ENCODE data around the gene SNX6.
"Not testable (repeated sequence)": the region's sequence is repeated elsewhere in the genome, so short reads cannot be mapped to it uniquely, and the experiment has no call there.

SNX6 gene

GRCh38 chr14:34548472-34548981 lies 81.4 kb downstream of the SNX6 start:
- no peak overlapping the region for H3K4me3 ChIP-seq (ENCODE audit: control insufficient read depth, low read depth, low read length)
- no peak for DNase-seq (ENCODE audit: low read depth)

DNA sequence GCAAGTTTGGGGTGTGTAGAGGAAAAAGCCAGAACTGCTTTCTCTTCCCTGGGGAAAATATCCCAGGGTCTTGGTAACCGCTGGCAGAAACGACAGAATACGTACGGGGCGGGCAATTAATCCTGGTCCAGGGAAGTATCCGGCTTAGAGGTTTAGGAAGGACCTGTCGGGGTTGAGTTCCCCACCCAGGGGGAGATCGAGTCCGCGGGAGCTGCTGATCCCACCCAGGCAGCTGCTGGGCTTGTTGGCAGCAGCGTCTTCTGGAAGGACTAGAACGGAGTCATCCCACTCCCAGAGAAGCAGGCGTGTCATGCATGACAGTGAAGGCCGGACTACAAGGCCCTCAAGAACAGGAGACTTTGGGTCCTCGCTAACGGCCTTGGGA lies 82.8 kb downstream of the SNX6 start:
- not testable (repeated sequence) for DNase-seq (ENCODE audit: low read depth); H3K4me3 ChIP-seq (ENCODE audit: control insufficient read depth, low read depth, low read length)

More at GRCh38 chr14:34548472-34548981, 81.4 kb downstream of the SNX6 start:
- no peak for TF ChIP-seq CTCF (conservative IDR thresholded peaks at IDR 0.05; ENCODE audit: control insufficient read depth, insufficient read depth, low read depth, low read length)

DNA sequence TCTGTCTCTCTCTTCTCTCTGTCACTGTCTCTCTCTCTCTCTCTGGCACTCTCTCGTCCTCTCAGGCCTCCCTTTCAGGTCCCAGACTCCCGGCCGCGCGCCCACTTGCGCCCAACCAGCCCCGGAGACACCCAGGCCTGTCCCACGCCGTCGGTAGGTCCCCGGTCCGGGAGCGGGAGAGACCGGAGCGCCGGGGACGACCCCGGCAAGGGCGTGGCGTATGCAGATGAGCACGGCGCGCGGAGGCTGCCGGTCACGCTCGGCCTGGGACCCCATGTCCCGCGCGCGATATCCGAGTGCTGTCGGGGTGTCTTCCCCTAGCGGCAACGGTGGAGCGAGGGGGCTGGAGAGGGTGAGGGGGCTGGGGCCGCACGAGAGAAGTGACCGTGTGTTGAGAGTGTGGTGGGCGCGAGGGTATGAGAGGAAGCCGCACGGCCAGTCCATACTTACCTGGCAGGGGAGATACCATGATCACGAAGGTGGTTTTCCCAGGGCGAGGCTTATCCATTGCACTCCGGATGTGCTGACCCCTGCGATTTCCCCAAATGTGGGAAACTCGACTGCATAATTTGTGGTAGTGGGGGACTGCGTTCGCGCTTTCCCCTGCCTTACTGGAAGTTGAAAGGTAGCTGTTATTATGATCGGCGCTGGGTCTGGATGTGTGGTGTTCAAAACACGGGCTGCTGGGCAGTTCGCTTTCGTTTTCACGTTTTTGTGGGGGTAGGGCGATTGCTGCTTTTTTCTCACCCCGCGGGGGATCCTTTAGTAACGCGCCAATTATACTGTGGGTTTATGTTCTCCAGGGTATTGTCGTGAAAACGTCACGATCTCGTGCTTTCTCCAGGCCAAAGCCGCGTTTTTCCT lies 83.4 kb downstream of the SNX6 start:
- not testable (repeated sequence) for H3K4me3 ChIP-seq (ENCODE audit: control insufficient read depth, low read depth, low read length); DNase-seq (ENCODE audit: low read depth)

DNA sequence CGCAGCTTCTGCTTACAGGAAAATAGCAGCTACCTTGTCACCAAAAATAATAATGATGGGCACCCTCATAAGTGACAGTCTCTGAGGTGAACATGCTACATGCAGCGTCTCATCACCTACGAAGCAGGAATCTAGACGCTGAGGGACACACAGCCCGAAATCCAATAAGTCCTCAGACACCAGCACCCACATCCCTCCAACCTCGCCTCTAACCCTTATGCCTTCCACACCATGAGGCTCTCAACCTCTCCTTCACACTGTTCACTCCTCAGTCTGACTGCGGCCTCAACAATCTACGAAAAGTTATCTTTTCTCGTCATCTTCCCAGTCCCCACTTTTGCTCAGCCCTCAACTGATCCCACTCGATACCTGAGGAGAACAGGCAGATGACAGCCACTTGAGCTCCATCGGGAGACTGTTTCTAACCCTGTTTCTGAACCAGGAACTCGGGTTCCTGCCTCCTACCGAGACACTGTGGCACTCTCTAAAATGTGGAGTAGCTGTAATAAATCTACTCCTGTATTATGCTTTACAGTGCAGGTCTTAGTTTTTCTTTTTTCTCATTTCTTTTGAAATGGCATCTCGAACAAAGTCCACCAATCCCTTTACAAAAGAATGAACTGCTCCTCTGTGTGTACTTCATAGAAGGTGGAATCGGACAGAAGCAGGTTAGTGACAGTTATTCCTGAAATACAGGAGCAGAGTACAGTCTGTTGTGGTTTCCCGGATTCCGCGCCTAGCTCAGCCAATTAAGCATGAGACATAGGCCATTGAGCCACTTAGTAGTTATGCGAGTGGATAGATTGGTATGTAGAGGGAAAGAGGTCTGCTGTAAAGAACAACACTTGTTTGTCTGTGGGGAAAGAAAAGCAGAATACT lies 89.5 kb downstream of the SNX6 start:
- DNase-seq (ENCODE audit: low read depth): not testable (repeated sequence)
- peak overlapping the region; percentile 96 for H3K4me3 ChIP-seq (ENCODE audit: control insufficient read depth, low read depth, low read length)

GRCh38 chr14:34539407-34540180 lies 90.4 kb downstream of the SNX6 start, which contains the start of gene EAPP:
Gene EAPP, minus strand, starts transcription at chr14:34539701. Its CDS starts 73 bp downstream, at chr14:34539628.
- no peak for TF ChIP-seq CTCF (conservative IDR thresholded peaks at IDR 0.05; ENCODE audit: control insufficient read depth, insufficient read depth, low read depth, low read length)
- DNase-seq (ENCODE audit: low read depth): peak; percentile 96
- H3K4me3 ChIP-seq (ENCODE audit: control insufficient read depth, low read depth, low read length): peak within 1 kb of the TSS; percentile 96

DNA sequence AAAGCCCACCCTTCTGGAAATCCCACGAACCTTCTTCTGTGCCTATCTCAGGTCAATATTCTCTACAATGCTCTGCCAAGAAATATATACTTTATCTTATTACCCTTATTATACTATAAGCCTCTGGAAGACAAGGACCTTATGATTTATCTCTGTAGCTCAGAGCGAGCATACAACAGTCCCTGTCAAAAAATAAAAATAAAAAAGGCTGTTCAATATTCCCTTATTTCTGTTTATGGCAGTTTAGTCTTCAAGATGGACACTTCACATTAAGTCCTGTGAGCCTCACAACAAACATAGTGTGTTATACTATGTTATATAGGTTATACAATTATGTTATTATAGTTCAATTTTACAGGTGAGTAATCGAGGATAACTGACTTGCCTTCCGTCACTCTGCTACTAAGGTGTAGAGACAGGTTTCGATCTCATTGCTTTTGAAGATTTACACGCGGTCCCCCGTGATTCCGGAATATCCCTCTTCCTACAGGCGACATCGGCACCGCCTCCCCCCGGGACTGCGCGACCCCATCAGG lies 91.0 kb downstream of the SNX6 start:
- H3K4me3 ChIP-seq (ENCODE audit: control insufficient read depth, low read depth, low read length): peak overlapping the region; percentile 96
- DNase-seq (ENCODE audit: low read depth): no peak
- no peak for TF ChIP-seq CTCF (conservative IDR thresholded peaks at IDR 0.05; ENCODE audit: control insufficient read depth, insufficient read depth, low read depth, low read length)

DNA sequence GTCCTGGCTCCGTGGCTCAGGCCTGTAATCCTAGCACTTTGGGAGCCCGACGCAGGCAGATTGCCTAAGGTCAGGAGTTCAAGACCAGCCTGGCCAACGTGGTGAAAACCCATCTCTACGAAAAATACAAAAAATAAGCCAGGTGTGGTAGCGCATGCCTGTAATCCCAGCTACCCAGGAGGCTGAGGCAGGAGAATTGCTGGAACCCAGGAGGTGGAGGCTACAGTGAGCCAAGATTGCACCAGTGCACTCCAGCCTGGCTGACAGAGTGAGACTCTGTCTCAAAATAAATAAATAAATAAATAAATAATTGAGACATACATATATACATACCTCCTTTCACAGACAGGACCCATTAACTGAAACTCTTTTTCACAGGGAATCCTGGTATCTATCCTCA lies 91.9 kb downstream of the SNX6 start:
- not testable (repeated sequence) for DNase-seq (ENCODE audit: low read depth)
- H3K4me3 ChIP-seq (ENCODE audit: control insufficient read depth, low read depth, low read length): peak overlapping the region; percentile 96

- H3K4me3 ChIP-seq (ENCODE audit: control insufficient read depth, low read depth, low read length): no peak overlapping the region
- no peak for TF ChIP-seq CTCF (conservative IDR thresholded peaks at IDR 0.05; ENCODE audit: control insufficient read depth, insufficient read depth, low read depth, low read length)
- no peak for DNase-seq (ENCODE audit: low read depth)
Measured at GRCh38 chr14:34537677-34538009, 92.3 kb downstream of the SNX6 start.

Measured in fibroblast of mammary gland (primary cell).